OCI-LY3 (cell line): ENCODE data around the gene CCR7.

ENCODE experiments used
- EZH2phosphoT487 ChIP-seq: fragments of 200-600 bp; shearing (Covaris generic); IDR thresholded peaks from 2 replicates; pipeline ENCODE4 v1.6.1; 2018; ENCODE audit warnings: antibody characterized with exemption, mixed run types, low read depth
- TF ChIP-seq, protein P1 (sequence below): fragments of 200-600, 300-600 bp; sonication (generic); IDR thresholded peaks from 2 replicates; pipeline ENCODE4 v1.5.1; 2014; ENCODE audit warnings: antibody characterized with exemption, low read length, low read depth

- TF ChIP-seq, protein P1, sequence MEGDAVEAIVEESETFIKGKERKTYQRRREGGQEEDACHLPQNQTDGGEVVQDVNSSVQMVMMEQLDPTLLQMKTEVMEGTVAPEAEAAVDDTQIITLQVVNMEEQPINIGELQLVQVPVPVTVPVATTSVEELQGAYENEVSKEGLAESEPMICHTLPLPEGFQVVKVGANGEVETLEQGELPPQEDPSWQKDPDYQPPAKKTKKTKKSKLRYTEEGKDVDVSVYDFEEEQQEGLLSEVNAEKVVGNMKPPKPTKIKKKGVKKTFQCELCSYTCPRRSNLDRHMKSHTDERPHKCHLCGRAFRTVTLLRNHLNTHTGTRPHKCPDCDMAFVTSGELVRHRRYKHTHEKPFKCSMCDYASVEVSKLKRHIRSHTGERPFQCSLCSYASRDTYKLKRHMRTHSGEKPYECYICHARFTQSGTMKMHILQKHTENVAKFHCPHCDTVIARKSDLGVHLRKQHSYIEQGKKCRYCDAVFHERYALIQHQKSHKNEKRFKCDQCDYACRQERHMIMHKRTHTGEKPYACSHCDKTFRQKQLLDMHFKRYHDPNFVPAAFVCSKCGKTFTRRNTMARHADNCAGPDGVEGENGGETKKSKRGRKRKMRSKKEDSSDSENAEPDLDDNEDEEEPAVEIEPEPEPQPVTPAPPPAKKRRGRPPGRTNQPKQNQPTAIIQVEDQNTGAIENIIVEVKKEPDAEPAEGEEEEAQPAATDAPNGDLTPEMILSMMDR = no peak
- TF ChIP-seq EZH2phosphoT487 = no peak
These were observed 36.4 kb downstream of the CCR7 start for GRCh38 chr17:40528692-40529417.
